Activated CD8-positive, alpha-beta T cell treated with anti-CD3 and anti-CD28 coated beads for 36 hours (primary cell): Measurements from ENCODE around the gene AHCY. TPM values are rescaled to one million over a fixed set of nuclear protein-coding genes. Genes with fewer than 3 reads are reported as not detected.

ENCODE experiments used
- ATAC-seq: fragments of 200-7000 bp; cut with Tn5 transposase; one replicate; pipeline ENCODE4 v1.10.0; 2021; ENCODE audit warnings: mild to moderate bottlenecking, moderate library complexity
- CTCF ChIA-PET: fragments of 350-600 bp; sonication (Branson Sonifier 250); formaldehyde crosslinking; loops from one replicate; lab custom pipeline; 2021; ENCODE audit warnings: antibody characterized with exemption; lab: Charles Lee
- POLR2A ChIA-PET: fragments of 350-600 bp; sonication (Branson Sonifier 250); formaldehyde crosslinking; loops from one replicate; lab custom pipeline; 2021; ENCODE audit warnings: antibody characterized with exemption; lab: Charles Lee
- DNase-seq: peaks from one replicate; pipeline ENCODE4 v3.0.0-alpha.2; 2020
- H3K27ac Mint-ChIP-seq: one replicate; pipeline ENCODE4 v1.8.0; 2021; ENCODE audit warnings: mild to moderate bottlenecking, mixed read lengths
- H3K27me3 Mint-ChIP-seq: one replicate; pipeline ENCODE4 v1.8.0; 2021; ENCODE audit warnings: mixed read lengths
- H3K36me3 Mint-ChIP-seq: one replicate; pipeline ENCODE4 v1.8.0; 2021; ENCODE audit warnings: low read depth, mixed read lengths
- H3K4me1 Mint-ChIP-seq: one replicate; pipeline ENCODE4 v1.8.0; 2021; ENCODE audit warnings: low read depth, mixed read lengths
- H3K4me3 Mint-ChIP-seq: one replicate; pipeline ENCODE4 v1.8.0; 2021; ENCODE audit warnings: mild to moderate bottlenecking, moderate library complexity, mixed read lengths
- H3K9me3 Mint-ChIP-seq: one replicate; pipeline ENCODE4 v1.8.0; 2021; ENCODE audit warnings: mixed read lengths
- CTCF ChIP-seq: fragments of 200-600 bp; IDR thresholded peaks from one replicate; pipeline ENCODE4 v1.8.0; 2022; ENCODE audit warnings: antibody characterized with exemption, mild to moderate bottlenecking
- intact Hi-C: fragments of 100-400 bp; cut with micrococcal nuclease; formaldehyde crosslinking; loops from one replicate; pipeline ENCODE4 v1.10.0; 2022
- total RNA-seq, 2 experiments: library from RNA; stranded (reverse); gene quantifications; one replicate each; pipeline ENCODE4 v1.2.3, GENCODE V29; 2021

AHCY gene
- total RNA-seq, 2 experiments from 2014 or later, result 256 to 258 TPM

- Mint-ChIP-seq H3K9me3 (no peaks in the 10 kb centered on the region), H3K4me3 (no peak overlapping the region), H3K27ac (no peak overlapping the region), H3K27me3 (no peaks in the 10 kb centered on the region), H3K4me1 (no peaks in the 10 kb centered on the region), H3K36me3 (peaks cover 53% of the 10 kb centered on the region)
- DNase-seq, result no peak
- POLR2A ChIA-PET, result no interaction called here
- CTCF ChIA-PET, result interaction anchor here (0.9 kb wide), 1 partner anchor 29 kb away, joined by 4 read pairs; no protein-coding TSS in a partner anchor
- intact Hi-C loops, result no loop called here
- no peak for ATAC-seq
- TF ChIP-seq CTCF, result no peak
Measured at GRCh38 chr20:34285450-34285849, 17.7 kb downstream of the AHCY start.

GRCh38 chr20:34283844-34284243 lies 19.3 kb downstream of the AHCY start:
- POLR2A ChIA-PET, result interaction anchor here (0.9 kb wide), 1 partner anchor 13 kb away, joined by 3 read pairs; no protein-coding TSS in a partner anchor
- intact Hi-C loops, result no loop called here
- ATAC-seq, result no peak
- Mint-ChIP-seq H3K27me3 (no peaks in the 10 kb centered on the region), H3K9me3 (no peaks in the 10 kb centered on the region), H3K36me3 (peaks cover 56% of the 10 kb centered on the region), H3K4me1 (no peaks in the 10 kb centered on the region), H3K27ac (no peak overlapping the region), H3K4me3 (no peak overlapping the region)
- TF ChIP-seq CTCF, result no peak
- DNase-seq, result no peak
- CTCF ChIA-PET, result no interaction called here

GRCh38 chr20:34282041-34282440 lies 21.1 kb downstream of the AHCY start:
- intact Hi-C loops, result no loop called here
- DNase-seq (no peak), ATAC-seq (no peak)
- Mint-ChIP-seq H3K27ac (no peak overlapping the region), H3K4me3 (no peak overlapping the region), H3K9me3 (no peaks in the 10 kb centered on the region), H3K27me3 (no peaks in the 10 kb centered on the region), H3K4me1 (no peaks in the 10 kb centered on the region), H3K36me3 (peaks cover 53% of the 10 kb centered on the region)
- POLR2A ChIA-PET, result interaction anchor here (1.2 kb wide), 1 partner anchor 20 kb away, joined by 3 read pairs; the partner anchor contains the start of gene AHCY
- CTCF ChIA-PET, result no interaction called here
- no peak for TF ChIP-seq CTCF

- no peak for ATAC-seq
- H3K27ac Mint-ChIP-seq, result no peak overlapping the region
- intact Hi-C loops, result no loop called here
- no peak overlapping the region for H3K4me3 Mint-ChIP-seq
- POLR2A ChIA-PET, result no interaction called here
- H3K27me3 Mint-ChIP-seq, result no peaks in the 10 kb centered on the region
- no peaks in the 10 kb centered on the region for H3K4me1 Mint-ChIP-seq
- H3K36me3 Mint-ChIP-seq, result peaks cover 51% of the 10 kb centered on the region
- CTCF ChIA-PET, result no interaction called here
- DNase-seq, result no peak
- TF ChIP-seq CTCF, result no peak
- H3K9me3 Mint-ChIP-seq, result no peaks in the 10 kb centered on the region
Measured at GRCh38 chr20:34281177-34281576, 22.0 kb downstream of the AHCY start.

GRCh38 chr20:34274694-34275093 lies 28.5 kb downstream of the AHCY start:
- POLR2A ChIA-PET, result no interaction called here
- no peaks in the 10 kb centered on the region for H3K27me3 Mint-ChIP-seq

More at GRCh38 chr20:34274694-34275093, 28.5 kb downstream of the AHCY start:
- CTCF ChIA-PET, result interaction anchor here (1.3 kb wide), 1 partner anchor 38 kb away, joined by 5 read pairs; no protein-coding TSS in a partner anchor
- no peak for TF ChIP-seq CTCF
- intact Hi-C loops, result no loop called here
- DNase-seq, result no peak
- H3K27ac Mint-ChIP-seq, result no peak overlapping the region
- H3K9me3 Mint-ChIP-seq, result no peaks in the 10 kb centered on the region
- ATAC-seq, result no peak
- peaks cover 52% of the 10 kb centered on the region for H3K36me3 Mint-ChIP-seq
- H3K4me1 Mint-ChIP-seq, result peaks cover 2% of the 10 kb centered on the region
- no peak overlapping the region for H3K4me3 Mint-ChIP-seq
